Liver (tissue), 9 donors: Measurements from ENCODE around the gene CLEC16A. TPM values are rescaled to one million over a fixed set of nuclear protein-coding genes. Genes with fewer than 3 reads are reported as not detected.

Experiments
- DNase-seq: peaks from one replicate; pipeline ENCODE4 v3.0.0-alpha.2; 2017; ENCODE audit warnings: low spot score
- H3K27ac ChIP-seq, 2 donors: one replicate each; pipeline ENCODE4 v1.7.0; 2013; ENCODE audit warnings: inconsistent platforms in 2 of 2, low read length in 2 of 2, control low read depth in 1 of 2, low read depth in 1 of 2, mild to moderate bottlenecking in 1 of 2
- H3K27me3 ChIP-seq, 4 donors: one replicate each; pipeline versions ENCODE4 v1.6.1 to v1.7.0; 2013; ENCODE audit warnings: low read length in 3 of 4, inconsistent platforms in 1 of 4, mild to moderate bottlenecking in 1 of 4, moderate library complexity in 1 of 4; ENCODE audit not compliant: control insufficient read depth in 4 of 4, insufficient read depth in 4 of 4
- H3K36me3 ChIP-seq, 4 donors: one replicate each; pipeline versions ENCODE4 v1.6.1 to v1.7.0; 2013; ENCODE audit warnings: low read length in 3 of 4, mild to moderate bottlenecking in 3 of 4, low read depth in 1 of 4, moderate library complexity in 1 of 4; ENCODE audit not compliant: control insufficient read depth in 4 of 4, insufficient read depth in 3 of 4
- H3K4me1 ChIP-seq, 4 donors: one replicate each; pipeline versions ENCODE4 v1.6.1 to v1.7.0; 2013; ENCODE audit warnings: low read length in 3 of 4, mild to moderate bottlenecking in 3 of 4, moderate library complexity in 1 of 4; ENCODE audit not compliant: control insufficient read depth in 4 of 4, insufficient read depth in 4 of 4
- H3K4me3 ChIP-seq, 3 donors: one replicate each; pipeline versions ENCODE4 v1.6.1 to v1.7.0; 2013; ENCODE audit warnings: low read length in 3 of 3, control low read depth in 1 of 3, low read depth in 1 of 3, mild to moderate bottlenecking in 1 of 3
- H3K9ac ChIP-seq, 2 donors: one replicate each; pipeline ENCODE4 v1.7.0; 2013; ENCODE audit warnings: low read length in 2 of 2, mild to moderate bottlenecking in 2 of 2, moderate library complexity in 2 of 2, control low read depth in 1 of 2, low read depth in 1 of 2
- H3K9me3 ChIP-seq, 4 donors: one replicate each; pipeline versions ENCODE4 v1.6.1 to v1.7.0; 2013; ENCODE audit warnings: low read length in 3 of 4; ENCODE audit not compliant: control insufficient read depth in 4 of 4
- EGR1 ChIP-seq, 2 donors: IDR thresholded peaks; 2 replicates each; pipeline ENCODE4 v1.6.1; 2016 to 2018; ENCODE audit warnings: antibody characterized with exemption in 2 of 2, low read depth in 2 of 2
- FOXA1 ChIP-seq: IDR thresholded peaks from 2 replicates; pipeline ENCODE4 v1.6.1; 2016; ENCODE audit warnings: antibody characterized with exemption
- FOXA2 ChIP-seq: IDR thresholded peaks from 2 replicates; pipeline ENCODE4 v1.6.1; 2016; ENCODE audit warnings: antibody characterized with exemption
- GABPA ChIP-seq, 2 donors: IDR thresholded peaks in 1 of 2; conservative IDR thresholded peaks in 1 of 2; 2 replicates each; pipeline ENCODE4 v1.6.1; 2016; ENCODE audit warnings: antibody characterized with exemption in 2 of 2, mild to moderate bottlenecking in 1 of 2, moderate library complexity in 1 of 2
- HNF4A ChIP-seq, 2 donors: conservative IDR thresholded peaks; 2 replicates each; pipeline ENCODE4 v1.6.1; 2016; ENCODE audit warnings: antibody characterized with exemption in 2 of 2, mild to moderate bottlenecking in 2 of 2
- HNF4G ChIP-seq: IDR thresholded peaks from 2 replicates; pipeline ENCODE4 v1.6.1; 2016; ENCODE audit warnings: antibody characterized with exemption
- JUND ChIP-seq, 2 donors: IDR thresholded peaks; 2 replicates each; pipeline ENCODE4 v1.6.1; 2016; ENCODE audit warnings: antibody characterized with exemption in 2 of 2
- NR2F2 ChIP-seq: IDR thresholded peaks from 2 replicates; pipeline ENCODE4 v1.6.1; 2016; ENCODE audit warnings: antibody characterized with exemption
- RAD21 ChIP-seq, 2 donors: IDR thresholded peaks; 2 replicates each; pipeline ENCODE4 v1.6.1; 2016; ENCODE audit warnings: antibody characterized with exemption in 2 of 2, mild to moderate bottlenecking in 2 of 2
- RXRA ChIP-seq, 2 donors: IDR thresholded peaks; 2 replicates each; pipeline ENCODE4 v1.6.1; 2017 to 2018; ENCODE audit warnings: antibody characterized with exemption in 2 of 2, mild to moderate bottlenecking in 1 of 2
- SP1 ChIP-seq: IDR thresholded peaks from 2 replicates; pipeline ENCODE4 v1.6.1; 2018; ENCODE audit warnings: antibody characterized with exemption, mild to moderate bottlenecking
- TAF1 ChIP-seq: conservative IDR thresholded peaks from 2 replicates; pipeline ENCODE4 v1.6.1; 2016; ENCODE audit warnings: antibody characterized with exemption, mild to moderate bottlenecking
- YY1 ChIP-seq: IDR thresholded peaks from 2 replicates; pipeline ENCODE4 v1.6.1; 2016; ENCODE audit warnings: antibody characterized with exemption, mild to moderate bottlenecking
- WGBS: extraction: QIAGEN DNeasy Blood & Tissue Kit; methylation state at CpG from one replicate; pipeline ENCODE4 v1.1.7; 2013; 5-methylcytosine and 5-hydroxymethylcytosine counted together
- polyA plus RNA-seq, 2 donors: library from polyadenylated mRNA; stranded (reverse) in 1 of 2; unstranded in 1 of 2; fragments of 200-250 nt in 1 of 2; fragments of >200 nt in 1 of 2; fragmentation: Nextera tagmentation in 1 of 2; extraction: Ambion mirVana in 1 of 2; gene quantifications; one replicate each; pipeline versions ENCODE4 v1.2.1 to v1.2.3, GENCODE V29; 2013 to 2015
- total RNA-seq, 2 donors: library from RNA; depleted of rRNA; stranded (reverse); fragments of >200 nt; gene quantifications; one replicate each; pipeline ENCODE4 v1.2.3, GENCODE V29; 2014
- TF ChIP-seq, protein P1 (sequence below): fragments of 150-350 bp; IDR thresholded peaks from 2 replicates; pipeline ENCODE4 v1.5.1; 2017; ENCODE audit warnings: improper control_type of control experiment, low read depth, low read length; ENCODE audit not compliant: missing input control
- TF ChIP-seq, protein P2 (sequence below): IDR thresholded peaks from 2 replicates; pipeline ENCODE4 v1.6.1; 2016; ENCODE audit warnings: antibody characterized with exemption
- TF ChIP-seq, protein P3 (sequence below): IDR thresholded peaks from 2 replicates; pipeline ENCODE4 v1.6.1; 2016; ENCODE audit warnings: antibody characterized with exemption, mild to moderate bottlenecking
- TF ChIP-seq, protein P4 (sequence below): IDR thresholded peaks from 2 replicates; pipeline ENCODE4 v1.6.1; 2016; ENCODE audit warnings: antibody characterized with exemption
- TF ChIP-seq, protein P5 (sequence below): IDR thresholded peaks from 2 replicates; pipeline ENCODE4 v1.6.1; 2016; ENCODE audit warnings: antibody characterized with exemption
- donor health status: healthy.
- donor health status: healthy.
- donor health status: healthy.
- donor health status: healthy.
- donor health status: healthy.

CLEC16A gene
- total and polyA plus RNA-seq, 4 donors, result 9.7 to 23.0 (median 17.4) TPM

DNA sequence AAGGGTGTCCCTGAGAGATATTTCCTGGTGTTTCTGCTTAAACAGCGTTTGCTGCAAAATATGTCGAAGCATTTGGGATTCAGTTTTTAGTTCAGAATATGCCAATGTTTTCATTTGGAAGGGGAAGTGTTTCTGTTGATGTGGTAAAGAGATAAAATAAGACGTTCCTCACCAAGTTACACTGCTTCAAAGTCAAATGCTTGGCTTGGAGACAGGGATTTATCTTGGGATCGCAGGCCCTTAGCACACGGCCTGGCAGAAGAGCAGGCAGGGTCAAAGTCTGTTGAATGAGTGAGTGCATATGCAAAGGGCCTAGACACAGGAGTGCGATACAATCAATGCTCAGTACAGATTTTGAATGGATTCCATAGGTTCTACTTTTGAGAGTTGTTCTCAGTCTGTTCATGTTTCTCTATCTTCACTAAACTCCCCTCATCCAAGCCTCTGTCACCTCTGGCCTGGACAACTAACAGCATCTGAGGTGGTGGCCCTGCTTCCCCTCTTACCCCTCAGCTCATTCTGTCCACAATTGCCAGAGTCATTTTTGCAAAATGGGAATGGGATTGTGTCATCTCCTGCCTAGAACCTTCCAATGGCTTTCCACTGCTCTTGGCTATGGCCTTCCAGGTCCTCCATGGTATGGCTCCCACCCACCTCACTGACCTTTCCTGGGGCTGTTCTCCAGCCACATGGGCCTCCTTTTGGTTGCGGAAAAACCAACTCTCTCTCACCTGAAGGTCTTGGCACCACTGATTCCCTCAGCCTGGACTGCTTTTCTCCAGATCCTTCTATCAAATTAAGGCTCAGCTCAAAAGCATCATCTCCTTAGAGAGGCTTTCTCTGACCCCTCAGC, 5.3 kb upstream of the CLEC16A start:
- Histone ChIP-seq H3K36me3 (no peaks in the 10 kb centered on the region), H3K4me1 (peaks cover 15 to 89% (median 80%) of the 10 kb centered on the region in 4 donors), H3K9ac (peak overlapping the region in 1 of 2 donors; percentile 11), H3K4me3 (peak overlapping the region; percentile 12 to 79 (median 74)), H3K27me3 (no peaks in the 10 kb centered on the region), H3K9me3 (no peaks in the 10 kb centered on the region), H3K27ac (peak overlapping the region; percentile 4 to 79)
- TF ChIP-seq RAD21 (IDR thresholded peaks at IDR 0.05) (no peak), SP1 (peak; percentile 56), HNF4G (peak; percentile 75), EGR1 (IDR thresholded peaks at IDR 0.05; ENCODE audit: low read depth in 2 of 2) (no peak), NR2F2 (no peak), TAF1 (no peak), HNF4A (conservative IDR thresholded peaks at IDR 0.05) (peak; percentile 86 to 88), JUND (IDR thresholded peaks at IDR 0.05) (peak in 1 of 2 donors; percentile 57), RXRA (IDR thresholded peaks at IDR 0.05) (peak; percentile 28 to 64), FOXA1 (no peak), FOXA2 (no peak), GABPA (IDR thresholded peaks at IDR 0.05 in 1 of 2, conservative IDR thresholded peaks at IDR 0.05 in 1 of 2) (no peak), YY1 (peak; percentile 55)
- TF ChIP-seq, protein P1, sequence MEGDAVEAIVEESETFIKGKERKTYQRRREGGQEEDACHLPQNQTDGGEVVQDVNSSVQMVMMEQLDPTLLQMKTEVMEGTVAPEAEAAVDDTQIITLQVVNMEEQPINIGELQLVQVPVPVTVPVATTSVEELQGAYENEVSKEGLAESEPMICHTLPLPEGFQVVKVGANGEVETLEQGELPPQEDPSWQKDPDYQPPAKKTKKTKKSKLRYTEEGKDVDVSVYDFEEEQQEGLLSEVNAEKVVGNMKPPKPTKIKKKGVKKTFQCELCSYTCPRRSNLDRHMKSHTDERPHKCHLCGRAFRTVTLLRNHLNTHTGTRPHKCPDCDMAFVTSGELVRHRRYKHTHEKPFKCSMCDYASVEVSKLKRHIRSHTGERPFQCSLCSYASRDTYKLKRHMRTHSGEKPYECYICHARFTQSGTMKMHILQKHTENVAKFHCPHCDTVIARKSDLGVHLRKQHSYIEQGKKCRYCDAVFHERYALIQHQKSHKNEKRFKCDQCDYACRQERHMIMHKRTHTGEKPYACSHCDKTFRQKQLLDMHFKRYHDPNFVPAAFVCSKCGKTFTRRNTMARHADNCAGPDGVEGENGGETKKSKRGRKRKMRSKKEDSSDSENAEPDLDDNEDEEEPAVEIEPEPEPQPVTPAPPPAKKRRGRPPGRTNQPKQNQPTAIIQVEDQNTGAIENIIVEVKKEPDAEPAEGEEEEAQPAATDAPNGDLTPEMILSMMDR, result no peak
- TF ChIP-seq, protein P2, sequence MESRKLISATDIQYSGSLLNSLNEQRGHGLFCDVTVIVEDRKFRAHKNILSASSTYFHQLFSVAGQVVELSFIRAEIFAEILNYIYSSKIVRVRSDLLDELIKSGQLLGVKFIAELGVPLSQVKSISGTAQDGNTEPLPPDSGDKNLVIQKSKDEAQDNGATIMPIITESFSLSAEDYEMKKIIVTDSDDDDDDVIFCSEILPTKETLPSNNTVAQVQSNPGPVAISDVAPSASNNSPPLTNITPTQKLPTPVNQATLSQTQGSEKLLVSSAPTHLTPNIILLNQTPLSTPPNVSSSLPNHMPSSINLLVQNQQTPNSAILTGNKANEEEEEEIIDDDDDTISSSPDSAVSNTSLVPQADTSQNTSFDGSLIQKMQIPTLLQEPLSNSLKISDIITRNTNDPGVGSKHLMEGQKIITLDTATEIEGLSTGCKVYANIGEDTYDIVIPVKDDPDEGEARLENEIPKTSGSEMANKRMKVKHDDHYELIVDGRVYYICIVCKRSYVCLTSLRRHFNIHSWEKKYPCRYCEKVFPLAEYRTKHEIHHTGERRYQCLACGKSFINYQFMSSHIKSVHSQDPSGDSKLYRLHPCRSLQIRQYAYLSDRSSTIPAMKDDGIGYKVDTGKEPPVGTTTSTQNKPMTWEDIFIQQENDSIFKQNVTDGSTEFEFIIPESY, result no peak
- TF ChIP-seq, protein P3, sequence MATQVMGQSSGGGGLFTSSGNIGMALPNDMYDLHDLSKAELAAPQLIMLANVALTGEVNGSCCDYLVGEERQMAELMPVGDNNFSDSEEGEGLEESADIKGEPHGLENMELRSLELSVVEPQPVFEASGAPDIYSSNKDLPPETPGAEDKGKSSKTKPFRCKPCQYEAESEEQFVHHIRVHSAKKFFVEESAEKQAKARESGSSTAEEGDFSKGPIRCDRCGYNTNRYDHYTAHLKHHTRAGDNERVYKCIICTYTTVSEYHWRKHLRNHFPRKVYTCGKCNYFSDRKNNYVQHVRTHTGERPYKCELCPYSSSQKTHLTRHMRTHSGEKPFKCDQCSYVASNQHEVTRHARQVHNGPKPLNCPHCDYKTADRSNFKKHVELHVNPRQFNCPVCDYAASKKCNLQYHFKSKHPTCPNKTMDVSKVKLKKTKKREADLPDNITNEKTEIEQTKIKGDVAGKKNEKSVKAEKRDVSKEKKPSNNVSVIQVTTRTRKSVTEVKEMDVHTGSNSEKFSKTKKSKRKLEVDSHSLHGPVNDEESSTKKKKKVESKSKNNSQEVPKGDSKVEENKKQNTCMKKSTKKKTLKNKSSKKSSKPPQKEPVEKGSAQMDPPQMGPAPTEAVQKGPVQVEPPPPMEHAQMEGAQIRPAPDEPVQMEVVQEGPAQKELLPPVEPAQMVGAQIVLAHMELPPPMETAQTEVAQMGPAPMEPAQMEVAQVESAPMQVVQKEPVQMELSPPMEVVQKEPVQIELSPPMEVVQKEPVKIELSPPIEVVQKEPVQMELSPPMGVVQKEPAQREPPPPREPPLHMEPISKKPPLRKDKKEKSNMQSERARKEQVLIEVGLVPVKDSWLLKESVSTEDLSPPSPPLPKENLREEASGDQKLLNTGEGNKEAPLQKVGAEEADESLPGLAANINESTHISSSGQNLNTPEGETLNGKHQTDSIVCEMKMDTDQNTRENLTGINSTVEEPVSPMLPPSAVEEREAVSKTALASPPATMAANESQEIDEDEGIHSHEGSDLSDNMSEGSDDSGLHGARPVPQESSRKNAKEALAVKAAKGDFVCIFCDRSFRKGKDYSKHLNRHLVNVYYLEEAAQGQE, result peak; percentile 64
- TF ChIP-seq, protein P4, sequence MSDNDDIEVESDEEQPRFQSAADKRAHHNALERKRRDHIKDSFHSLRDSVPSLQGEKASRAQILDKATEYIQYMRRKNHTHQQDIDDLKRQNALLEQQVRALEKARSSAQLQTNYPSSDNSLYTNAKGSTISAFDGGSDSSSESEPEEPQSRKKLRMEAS, result peak; percentile 51
- TF ChIP-seq, protein P5, sequence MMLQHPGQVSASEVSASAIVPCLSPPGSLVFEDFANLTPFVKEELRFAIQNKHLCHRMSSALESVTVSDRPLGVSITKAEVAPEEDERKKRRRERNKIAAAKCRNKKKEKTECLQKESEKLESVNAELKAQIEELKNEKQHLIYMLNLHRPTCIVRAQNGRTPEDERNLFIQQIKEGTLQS, result no peak
- 35% methylated on average over 7 of the region's 7 CpGs for WGBS
- DNase-seq, result no peak
